Mesendoderm (in vitro differentiated cells): ENCODE measurements around the gene ST3GAL4.

Experiments
- DNase-seq: peaks from one replicate; pipeline ENCODE4 v3.0.0; 2013
- H2AK5ac ChIP-seq: 2 replicates; pipeline ENCODE4 v1.6.1; 2013; ENCODE audit warnings: low read length, inconsistent platforms
- H2BK120ac ChIP-seq: 2 replicates; pipeline ENCODE4 v1.6.1; 2013; ENCODE audit warnings: low read depth, mild to moderate bottlenecking, low read length, moderate library complexity, mixed read lengths
- H2BK15ac ChIP-seq: replicated peaks from 2 replicates; pipeline ENCODE4 v1.6.1; 2013; ENCODE audit warnings: low read depth, mild to moderate bottlenecking, moderate library complexity
- H2BK5ac ChIP-seq: 2 replicates; pipeline ENCODE4 v1.6.1; 2013; ENCODE audit warnings: low read length, inconsistent platforms
- H3K18ac ChIP-seq: 2 replicates; pipeline ENCODE4 v1.6.1; 2013; ENCODE audit warnings: mild to moderate bottlenecking, low read length, mixed read lengths
- H3K23ac ChIP-seq: one replicate; pipeline ENCODE4 v1.6.1; 2013; ENCODE audit warnings: low read length
- H3K27ac ChIP-seq: 2 replicates; pipeline ENCODE4 v1.5.1; 2013; ENCODE audit warnings: low read depth, mild to moderate bottlenecking, inconsistent platforms, low read length, moderate library complexity
- H3K27me3 ChIP-seq: 2 replicates; pipeline ENCODE4 v1.6.1; 2013; ENCODE audit warnings: low read length, control low read depth, mild to moderate bottlenecking, inconsistent platforms; ENCODE audit not compliant: insufficient read depth, poor library complexity
- H3K36me3 ChIP-seq: 2 replicates; pipeline ENCODE4 v1.6.1; 2013; ENCODE audit warnings: low read length, inconsistent platforms; ENCODE audit not compliant: control insufficient read depth, insufficient read depth
- H3K4ac ChIP-seq: one replicate; pipeline ENCODE4 v1.6.1; 2013; ENCODE audit warnings: low read depth, mild to moderate bottlenecking, low read length, moderate library complexity
- H3K4me1 ChIP-seq: 2 replicates; pipeline ENCODE4 v1.6.1; 2013; ENCODE audit warnings: low read depth, low read length, inconsistent platforms; ENCODE audit not compliant: control insufficient read depth
- H3K4me2 ChIP-seq: 2 replicates; pipeline ENCODE4 v1.6.1; 2013; ENCODE audit warnings: low read length
- H3K4me3 ChIP-seq: 2 replicates; pipeline ENCODE4 v1.5.1; 2013; ENCODE audit warnings: mild to moderate bottlenecking, low read length
- H3K56ac ChIP-seq: one replicate; pipeline ENCODE4 v1.6.1; 2013; ENCODE audit warnings: low read length
- H3K79me1 ChIP-seq: 2 replicates; pipeline ENCODE4 v1.6.1; 2013; ENCODE audit warnings: low read length, inconsistent platforms
- H3K79me2 ChIP-seq: 2 replicates; pipeline ENCODE4 v1.6.1; 2013; ENCODE audit warnings: mild to moderate bottlenecking, low read length; ENCODE audit not compliant: control insufficient read depth, insufficient read depth
- H3K9ac ChIP-seq: 2 replicates; pipeline ENCODE4 v1.6.1; 2013; ENCODE audit warnings: low read length, inconsistent platforms
- H4K5ac ChIP-seq: one replicate; pipeline ENCODE4 v1.6.1; 2013; ENCODE audit warnings: low read length
- H4K8ac ChIP-seq: one replicate; pipeline ENCODE4 v1.6.1; 2013; ENCODE audit warnings: low read depth, mild to moderate bottlenecking, control low read depth, low read length, moderate library complexity
- WGBS: extraction: QIAGEN DNeasy Blood & Tissue Kit; methylation state at CpG from one replicate; pipeline ENCODE4 v1.1.7; 2013; ENCODE audit warnings: low lambda C conversion rate, missing lambda C conversion rate; ENCODE audit not compliant: insufficient coverage; ENCODE audit errors: extremely low coverage; 5-methylcytosine and 5-hydroxymethylcytosine counted together

Gene ST3GAL4

DNA sequence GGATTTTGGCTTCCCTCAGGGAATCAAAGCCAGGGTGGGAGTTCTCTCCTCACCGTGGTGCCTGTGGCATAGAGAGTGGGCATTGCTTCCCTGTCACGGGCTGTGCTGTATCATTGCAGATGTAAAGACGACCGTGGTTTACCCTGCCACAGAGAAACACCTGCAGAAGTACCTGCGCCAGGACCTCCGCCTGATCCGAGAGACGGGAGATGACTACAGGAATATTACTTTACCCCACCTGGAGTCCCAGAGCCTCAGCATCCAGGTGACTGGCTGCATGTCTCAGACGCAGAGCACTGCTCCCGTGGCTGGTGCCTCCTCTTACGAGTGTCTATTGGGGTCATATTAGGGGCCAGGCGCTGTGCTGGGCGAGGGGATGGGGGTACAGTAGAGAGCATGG, 24.2 kb upstream of the ST3GAL4 start:
- Histone ChIP-seq H3K79me1 (no peaks in the 10 kb centered on the region), H3K4me1 (no peaks in the 10 kb centered on the region), H2BK5ac (no peak overlapping the region), H3K36me3 (no peaks in the 10 kb centered on the region), H3K4me3 (no peak overlapping the region), H3K27me3 (no peaks in the 10 kb centered on the region), H3K4ac (no peak overlapping the region), H3K23ac (no peak overlapping the region), H4K8ac (no peak overlapping the region), H3K27ac (no peak overlapping the region), H4K5ac (no peak overlapping the region), H2BK15ac (no peak overlapping the region), H3K56ac (no peak overlapping the region), H3K4me2 (no peak overlapping the region), H3K79me2 (no peaks in the 10 kb centered on the region), H2BK120ac (no peak overlapping the region), H3K18ac (no peak overlapping the region), H2AK5ac (no peak overlapping the region), H3K9ac (no peak overlapping the region)
- no peak for DNase-seq
- no CpG with 5 or more reads among the region's 13 CpGs for WGBS

DNA sequence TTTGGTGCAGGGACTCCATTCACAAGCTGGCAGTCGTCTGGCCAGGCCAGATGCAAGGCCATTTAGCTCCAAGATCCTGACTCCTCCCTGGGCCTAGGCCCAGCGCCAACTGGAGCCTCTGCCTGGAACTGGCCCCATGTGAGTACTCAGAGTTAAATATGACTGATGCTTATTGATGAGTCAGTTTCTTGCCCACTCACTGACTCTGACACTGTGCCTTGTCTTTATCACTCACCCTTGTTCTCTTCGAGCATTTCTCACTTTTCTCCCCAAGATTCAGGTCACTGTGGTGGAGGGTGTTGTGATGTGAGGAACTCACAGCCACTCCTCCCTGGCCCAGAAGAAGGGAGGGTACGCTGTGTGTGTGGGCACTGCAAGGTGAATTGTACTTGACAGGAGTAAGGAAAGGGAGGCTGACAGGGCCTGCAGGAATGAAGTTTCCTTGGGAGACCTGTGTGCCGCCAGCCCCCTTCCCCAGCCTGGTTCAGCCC, 23.2 kb upstream of the ST3GAL4 start:
- H3K23ac ChIP-seq: no peak overlapping the region
- H3K27ac ChIP-seq: no peak overlapping the region
- no peaks in the 10 kb centered on the region for H3K36me3 ChIP-seq
- no peak overlapping the region for H3K18ac ChIP-seq
- no peak overlapping the region for H2BK120ac ChIP-seq
- no peak overlapping the region for H3K4ac ChIP-seq
- no peaks in the 10 kb centered on the region for H3K27me3 ChIP-seq
- no CpG with 5 or more reads among the region's 5 CpGs for WGBS
- no peak overlapping the region for H2AK5ac ChIP-seq
- no peak overlapping the region for H4K8ac ChIP-seq
- H3K4me1 ChIP-seq: no peaks in the 10 kb centered on the region
- H2BK5ac ChIP-seq: no peak overlapping the region
- H3K56ac ChIP-seq: no peak overlapping the region
- H3K79me2 ChIP-seq: no peaks in the 10 kb centered on the region
- DNase-seq: no peak
- no peaks in the 10 kb centered on the region for H3K79me1 ChIP-seq
- H4K5ac ChIP-seq: no peak overlapping the region
- H2BK15ac ChIP-seq: no peak overlapping the region
- H3K9ac ChIP-seq: no peak overlapping the region
- no peak overlapping the region for H3K4me2 ChIP-seq
- no peak overlapping the region for H3K4me3 ChIP-seq

DNA sequence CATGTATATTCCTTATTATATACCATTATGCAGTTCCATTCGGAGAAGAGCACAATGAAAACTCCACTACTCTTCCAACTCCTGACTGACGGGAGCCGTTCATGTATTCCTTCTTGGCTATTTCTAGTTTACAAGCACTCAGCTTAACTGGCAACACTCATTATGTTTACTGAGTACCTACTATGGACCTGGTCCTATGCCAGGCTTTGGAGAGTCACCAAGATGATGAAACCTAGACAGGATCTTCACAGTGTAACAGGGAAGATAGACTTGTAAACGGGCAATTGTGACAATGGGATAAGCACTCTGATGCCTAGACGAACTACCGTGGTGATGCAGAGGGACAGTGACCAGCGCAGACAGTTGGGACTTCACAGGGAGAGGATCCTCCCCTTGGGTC, 22.3 kb upstream of the ST3GAL4 start:
- H3K79me2 ChIP-seq: no peaks in the 10 kb centered on the region
- H3K18ac ChIP-seq: no peak overlapping the region
- H3K23ac ChIP-seq: no peak overlapping the region

DNA sequence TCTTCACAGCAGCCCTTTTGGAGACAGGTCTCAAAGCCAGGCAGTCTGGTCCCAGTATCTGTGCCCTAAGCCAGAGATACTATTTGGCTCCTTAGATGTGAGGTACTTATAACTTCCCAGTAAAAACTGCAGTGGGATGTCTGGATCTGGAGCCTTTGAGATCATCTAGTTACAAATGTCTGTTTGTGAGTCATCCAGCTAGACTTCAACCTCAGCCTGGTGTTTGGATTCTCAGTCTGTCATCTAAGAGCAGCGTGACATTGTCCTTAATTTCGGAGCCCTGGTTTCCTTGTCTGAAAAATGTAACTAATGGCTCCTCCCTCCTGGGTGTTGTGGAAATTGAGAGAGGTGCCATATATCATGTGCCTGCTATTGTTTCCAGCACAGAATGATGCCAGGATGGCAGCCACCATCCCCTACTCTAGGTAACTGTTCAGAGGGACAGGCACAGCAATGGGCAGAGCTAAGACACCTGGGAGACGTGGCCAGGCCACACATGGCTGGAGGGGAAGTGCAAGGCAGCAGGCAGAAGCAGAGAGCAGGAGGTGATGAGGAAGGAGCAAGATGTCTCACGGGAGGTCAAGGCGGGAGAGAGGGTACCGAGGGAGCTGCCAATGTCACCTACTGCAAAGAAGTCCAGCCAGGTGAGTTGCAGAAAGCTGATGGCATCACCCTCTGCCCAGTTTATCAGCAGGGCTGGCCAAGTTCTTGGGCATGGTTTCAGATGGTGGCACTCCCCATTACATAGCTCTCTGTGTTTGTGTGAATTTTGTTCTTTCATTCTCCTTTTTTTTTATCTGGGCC, 20.6 kb upstream of the ST3GAL4 start:
- H2BK5ac ChIP-seq: no peak overlapping the region

More for the DNA sequence above, 22.3 kb upstream of the ST3GAL4 start:
- DNase-seq: no peak
- H3K4me3 ChIP-seq: no peak overlapping the region
- H3K4me1 ChIP-seq: no peaks in the 10 kb centered on the region
- H2BK15ac ChIP-seq: no peak overlapping the region
- no peaks in the 10 kb centered on the region for H3K79me1 ChIP-seq
- H3K27me3 ChIP-seq: no peaks in the 10 kb centered on the region
- no peak overlapping the region for H3K56ac ChIP-seq
- H4K8ac ChIP-seq: no peak overlapping the region
- H3K36me3 ChIP-seq: no peaks in the 10 kb centered on the region
- H3K4ac ChIP-seq: no peak overlapping the region
- no peak overlapping the region for H4K5ac ChIP-seq
- H2BK120ac ChIP-seq: no peak overlapping the region
- H3K4me2 ChIP-seq: no peak overlapping the region
- WGBS: no CpG with 5 or more reads among the region's 7 CpGs
- H2AK5ac ChIP-seq: no peak overlapping the region
- H3K9ac ChIP-seq: no peak overlapping the region
- H2BK5ac ChIP-seq: no peak overlapping the region
- H3K27ac ChIP-seq: no peak overlapping the region

DNA sequence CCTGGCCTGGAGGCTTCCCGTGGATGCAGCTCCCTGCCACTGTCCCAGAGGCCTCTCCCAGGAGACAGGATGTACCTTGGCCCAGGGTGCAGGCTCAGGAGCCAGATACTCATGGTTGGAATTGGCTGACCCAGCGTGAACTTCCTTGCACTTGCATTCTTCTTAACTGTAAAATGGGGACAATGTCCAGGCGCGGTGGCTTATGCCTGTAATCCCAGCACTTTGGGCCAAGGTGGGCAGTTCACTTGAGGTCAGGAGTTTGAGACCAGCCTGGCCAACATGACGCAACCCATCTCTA, 20.1 kb upstream of the ST3GAL4 start:
- H3K4me2 ChIP-seq: no peak overlapping the region
- no peak overlapping the region for H3K56ac ChIP-seq
- no peaks in the 10 kb centered on the region for H3K79me2 ChIP-seq
- no peak overlapping the region for H3K9ac ChIP-seq
- H3K4me1 ChIP-seq: no peaks in the 10 kb centered on the region
- no peak overlapping the region for H3K4ac ChIP-seq
- H3K27ac ChIP-seq: no peak overlapping the region
- no peak overlapping the region for H3K4me3 ChIP-seq
- no peak for DNase-seq
- H2AK5ac ChIP-seq: no peak overlapping the region
- no peaks in the 10 kb centered on the region for H3K79me1 ChIP-seq
- no peak overlapping the region for H2BK5ac ChIP-seq
- H3K27me3 ChIP-seq: no peaks in the 10 kb centered on the region
- H4K8ac ChIP-seq: no peak overlapping the region
- no peak overlapping the region for H3K18ac ChIP-seq
- H2BK15ac ChIP-seq: no peak overlapping the region
- no peak overlapping the region for H3K23ac ChIP-seq
- H4K5ac ChIP-seq: no peak overlapping the region
- no CpG with 5 or more reads among the region's 5 CpGs for WGBS
- H2BK120ac ChIP-seq: no peak overlapping the region
- H3K36me3 ChIP-seq: peaks cover 2% of the 10 kb centered on the region

More for the DNA sequence above, 20.6 kb upstream of the ST3GAL4 start:
- peaks cover 2% of the 10 kb centered on the region for H3K36me3 ChIP-seq
- H3K23ac ChIP-seq: no peak overlapping the region
- no peaks in the 10 kb centered on the region for H3K4me1 ChIP-seq
- H4K8ac ChIP-seq: no peak overlapping the region
- no peaks in the 10 kb centered on the region for H3K27me3 ChIP-seq
- no peak overlapping the region for H3K4me3 ChIP-seq
- no CpG with 5 or more reads among the region's 6 CpGs for WGBS
- no peak overlapping the region for H3K18ac ChIP-seq
- no peak overlapping the region for H3K4ac ChIP-seq
- H2BK120ac ChIP-seq: no peak overlapping the region
- H3K27ac ChIP-seq: no peak overlapping the region
- H3K56ac ChIP-seq: no peak overlapping the region
- no peak overlapping the region for H4K5ac ChIP-seq
- H3K79me1 ChIP-seq: no peaks in the 10 kb centered on the region
- DNase-seq: no peak
- H3K9ac ChIP-seq: no peak overlapping the region
- no peak overlapping the region for H3K4me2 ChIP-seq
- H2AK5ac ChIP-seq: no peak overlapping the region
- no peak overlapping the region for H2BK15ac ChIP-seq
- no peaks in the 10 kb centered on the region for H3K79me2 ChIP-seq

DNA sequence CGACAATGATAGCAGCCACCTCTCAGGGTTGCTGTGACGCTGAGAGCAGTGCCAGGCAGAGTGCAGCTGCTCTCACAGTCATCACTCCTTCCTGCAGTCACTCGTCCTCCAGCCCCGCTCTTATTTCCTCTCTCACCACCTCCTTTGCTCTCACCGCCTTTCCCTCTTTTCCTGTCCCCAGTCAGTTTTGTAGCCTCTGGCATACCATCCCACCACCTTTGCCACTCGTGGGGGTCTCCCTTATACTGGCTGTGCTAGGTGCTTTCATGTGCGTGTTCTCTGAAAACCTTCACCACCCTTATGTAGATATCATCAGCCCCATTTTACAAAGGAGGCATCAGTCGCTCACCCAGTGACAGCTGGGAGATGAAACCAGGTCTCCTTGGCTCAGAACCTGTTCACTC, 19.3 kb upstream of the ST3GAL4 start:
- no peak for DNase-seq
- peaks cover 2% of the 10 kb centered on the region for H3K36me3 ChIP-seq
- no peak overlapping the region for H3K56ac ChIP-seq
- no peak overlapping the region for H3K23ac ChIP-seq
- no peaks in the 10 kb centered on the region for H3K79me2 ChIP-seq
- H3K4me1 ChIP-seq: no peaks in the 10 kb centered on the region
- H3K4me3 ChIP-seq: no peak overlapping the region
- H2BK15ac ChIP-seq: no peak overlapping the region
- H2BK120ac ChIP-seq: no peak overlapping the region
- H3K9ac ChIP-seq: no peak overlapping the region
- no peak overlapping the region for H4K5ac ChIP-seq
- no peak overlapping the region for H3K4ac ChIP-seq
- H3K27me3 ChIP-seq: no peaks in the 10 kb centered on the region
- no peak overlapping the region for H3K27ac ChIP-seq
- H4K8ac ChIP-seq: no peak overlapping the region
- no peak overlapping the region for H2AK5ac ChIP-seq
- H2BK5ac ChIP-seq: no peak overlapping the region
- no peak overlapping the region for H3K4me2 ChIP-seq
- H3K18ac ChIP-seq: no peak overlapping the region
- no CpG with 5 or more reads among the region's 8 CpGs for WGBS
- no peaks in the 10 kb centered on the region for H3K79me1 ChIP-seq
